Posterior vena cava (tissue), 2 donors: ENCODE measurements around the gene XIST. TPM values are rescaled to one million over a fixed set of nuclear protein-coding genes. Genes with fewer than 3 reads are reported as not detected.
"Not testable (repeated sequence)": the region's sequence is repeated elsewhere in the genome, so short reads cannot be mapped to it uniquely, and the experiment has no call there.

Experiments
- DNase-seq: peaks from one replicate; pipeline ENCODE4 v3.0.0-alpha.2; 2020; ENCODE audit warnings: low spot score
- intact Hi-C, 2 donors: fragments of 100-400 bp; cut with DNase I; formaldehyde crosslinking; loops; one replicate each; pipeline versions ENCODE4 v1.14.1 to v1.14.2; 2022 to 2023
- total RNA-seq, 2 donors: library from RNA; stranded (reverse); fragmentation: NEBNext Ultra II Directional; extraction: Animal tissue kit (Norgen Biotek cat#: 25700); gene quantifications; one replicate each; pipeline ENCODE4 v1.2.1, GENCODE V29; 2021
- donor health status: DM: yes; HTN: yes; CAD: no.
- donor health status: DM: yes; HTN: yes; CAD: no.

Gene XIST
- total RNA-seq, 2 donors from 2014 or later = 196 to 243 TPM

DNA sequence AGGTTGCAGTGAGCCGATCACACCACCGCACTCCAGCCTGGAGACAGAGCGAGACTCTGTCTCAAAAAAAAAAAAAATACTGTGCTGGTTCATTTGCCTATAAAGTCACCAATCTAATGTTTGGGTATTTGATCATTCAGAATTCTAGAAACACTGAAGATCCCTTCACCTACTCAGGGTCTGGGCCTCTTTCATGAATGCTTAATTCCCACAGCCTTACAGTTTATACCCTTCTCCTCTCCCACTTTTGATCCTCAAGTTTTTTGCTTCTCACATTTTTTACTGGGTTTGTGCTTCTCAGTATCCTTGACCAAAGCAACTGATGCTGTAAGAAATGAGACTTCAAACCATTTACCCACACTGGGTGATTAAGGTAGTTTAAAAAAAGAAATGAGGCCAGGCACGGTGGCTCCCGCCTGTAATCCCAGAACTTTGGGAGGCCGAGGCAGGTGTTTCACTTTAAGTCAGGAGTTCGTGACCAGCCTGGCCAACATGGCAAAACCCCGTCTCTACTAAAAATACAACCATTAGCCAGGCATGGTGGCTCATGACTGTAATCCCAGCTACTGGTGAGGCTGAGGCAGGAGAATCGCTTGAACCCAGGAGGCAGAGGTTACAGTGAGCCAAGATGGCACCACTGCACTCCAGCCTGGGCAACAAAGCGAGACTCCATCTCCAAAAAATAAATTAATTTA is 32.5 kb downstream of the XIST start:
- intact Hi-C loops, DNase-seq: not testable (repeated sequence)

- no peak for DNase-seq
- intact Hi-C loops = no loop called here
These were observed 34.1 kb downstream of the XIST start for GRCh38 chrX:73818200-73819116.

- DNase-seq = no peak
- intact Hi-C loops = no loop called here
These were observed 34.9 kb downstream of the XIST start for GRCh38 chrX:73817393-73818199.

DNA sequence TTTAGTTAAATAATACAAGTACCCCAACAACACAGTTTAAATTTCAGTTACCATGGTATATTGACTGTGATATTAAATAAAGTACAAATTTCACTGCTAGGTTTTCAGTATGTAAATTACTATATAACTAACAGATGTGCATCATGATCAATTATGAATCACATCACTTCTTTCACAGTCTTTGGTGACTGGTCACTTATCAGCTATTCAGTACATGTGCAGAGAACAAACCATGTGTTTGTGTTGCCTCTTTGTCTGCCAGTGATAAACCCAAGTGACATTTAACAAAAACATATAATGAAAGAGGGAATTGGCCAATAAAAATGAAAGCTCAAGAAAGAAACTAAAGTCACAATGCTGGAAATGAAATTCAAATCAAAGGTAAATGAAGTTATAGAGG is 40.3 kb downstream of the XIST start:
- intact Hi-C loops = no loop called here
- no peak for DNase-seq

DNA sequence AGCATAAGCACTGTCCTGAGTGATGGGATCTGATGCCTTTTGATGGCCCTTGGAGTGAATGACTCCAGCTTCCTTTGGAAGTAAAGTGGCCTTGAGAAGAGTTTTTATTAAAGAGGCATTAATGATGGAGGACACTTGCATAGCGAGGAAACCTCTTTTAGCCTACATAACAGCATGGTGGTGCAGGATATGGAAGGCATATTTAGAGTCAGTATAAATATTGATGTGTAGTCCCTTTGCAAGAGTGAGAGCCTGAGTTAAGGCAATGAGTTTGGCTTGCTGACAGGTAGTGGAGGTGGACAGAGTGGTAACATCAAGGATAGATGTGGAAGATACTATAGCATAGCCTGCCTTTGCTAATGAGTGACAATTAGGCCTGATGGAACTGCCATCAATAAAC is 48.4 kb downstream of the XIST start:
- intact Hi-C loops, DNase-seq: not testable (repeated sequence)

GRCh38 chrX:73799888-73800287 is 52.6 kb downstream of the XIST start:
- intact Hi-C loops = no loop called here
- DNase-seq = no peak

GRCh38 chrX:73792511-73792910 is 60.0 kb downstream of the XIST start:
- DNase-seq, intact Hi-C loops: not testable (repeated sequence)

- intact Hi-C loops = no loop called here
- DNase-seq = no peak
These were observed 67.0 kb downstream of the XIST start for GRCh38 chrX:73785493-73785892.
